Liver (tissue), 9 donors: ENCODE results near the gene CD300C. TPM values are rescaled to one million over a fixed set of nuclear protein-coding genes. Genes with fewer than 3 reads are reported as not detected.

ENCODE experiments used
- DNase-seq: peaks from one replicate; pipeline ENCODE4 v3.0.0-alpha.2; 2017; ENCODE audit warnings: low spot score
- H3K27ac ChIP-seq, 2 donors: one replicate each; pipeline ENCODE4 v1.7.0; 2013; ENCODE audit warnings: inconsistent platforms in 2 of 2, low read length in 2 of 2, control low read depth in 1 of 2, low read depth in 1 of 2, mild to moderate bottlenecking in 1 of 2
- H3K27me3 ChIP-seq, 4 donors: one replicate each; pipeline versions ENCODE4 v1.6.1 to v1.7.0; 2013; ENCODE audit warnings: low read length in 3 of 4, inconsistent platforms in 1 of 4, mild to moderate bottlenecking in 1 of 4, moderate library complexity in 1 of 4; ENCODE audit not compliant: control insufficient read depth in 4 of 4, insufficient read depth in 4 of 4
- H3K36me3 ChIP-seq, 4 donors: one replicate each; pipeline versions ENCODE4 v1.6.1 to v1.7.0; 2013; ENCODE audit warnings: low read length in 3 of 4, mild to moderate bottlenecking in 3 of 4, low read depth in 1 of 4, moderate library complexity in 1 of 4; ENCODE audit not compliant: control insufficient read depth in 4 of 4, insufficient read depth in 3 of 4
- H3K4me1 ChIP-seq, 4 donors: one replicate each; pipeline versions ENCODE4 v1.6.1 to v1.7.0; 2013; ENCODE audit warnings: low read length in 3 of 4, mild to moderate bottlenecking in 3 of 4, moderate library complexity in 1 of 4; ENCODE audit not compliant: control insufficient read depth in 4 of 4, insufficient read depth in 4 of 4
- H3K4me3 ChIP-seq, 3 donors: one replicate each; pipeline versions ENCODE4 v1.6.1 to v1.7.0; 2013; ENCODE audit warnings: low read length in 3 of 3, control low read depth in 1 of 3, low read depth in 1 of 3, mild to moderate bottlenecking in 1 of 3
- H3K9ac ChIP-seq, 2 donors: one replicate each; pipeline ENCODE4 v1.7.0; 2013; ENCODE audit warnings: low read length in 2 of 2, mild to moderate bottlenecking in 2 of 2, moderate library complexity in 2 of 2, control low read depth in 1 of 2, low read depth in 1 of 2
- H3K9me3 ChIP-seq, 4 donors: one replicate each; pipeline versions ENCODE4 v1.6.1 to v1.7.0; 2013; ENCODE audit warnings: low read length in 3 of 4; ENCODE audit not compliant: control insufficient read depth in 4 of 4
- EGR1 ChIP-seq, 2 donors: IDR thresholded peaks; 2 replicates each; pipeline ENCODE4 v1.6.1; 2016 to 2018; ENCODE audit warnings: antibody characterized with exemption in 2 of 2, low read depth in 2 of 2
- FOXA1 ChIP-seq: IDR thresholded peaks from 2 replicates; pipeline ENCODE4 v1.6.1; 2016; ENCODE audit warnings: antibody characterized with exemption
- FOXA2 ChIP-seq: IDR thresholded peaks from 2 replicates; pipeline ENCODE4 v1.6.1; 2016; ENCODE audit warnings: antibody characterized with exemption
- GABPA ChIP-seq, 2 donors: IDR thresholded peaks in 1 of 2; conservative IDR thresholded peaks in 1 of 2; 2 replicates each; pipeline ENCODE4 v1.6.1; 2016; ENCODE audit warnings: antibody characterized with exemption in 2 of 2, mild to moderate bottlenecking in 1 of 2, moderate library complexity in 1 of 2
- HNF4A ChIP-seq, 2 donors: conservative IDR thresholded peaks; 2 replicates each; pipeline ENCODE4 v1.6.1; 2016; ENCODE audit warnings: antibody characterized with exemption in 2 of 2, mild to moderate bottlenecking in 2 of 2
- HNF4G ChIP-seq: IDR thresholded peaks from 2 replicates; pipeline ENCODE4 v1.6.1; 2016; ENCODE audit warnings: antibody characterized with exemption
- JUND ChIP-seq, 2 donors: IDR thresholded peaks; 2 replicates each; pipeline ENCODE4 v1.6.1; 2016; ENCODE audit warnings: antibody characterized with exemption in 2 of 2
- NR2F2 ChIP-seq: IDR thresholded peaks from 2 replicates; pipeline ENCODE4 v1.6.1; 2016; ENCODE audit warnings: antibody characterized with exemption
- RAD21 ChIP-seq, 2 donors: IDR thresholded peaks; 2 replicates each; pipeline ENCODE4 v1.6.1; 2016; ENCODE audit warnings: antibody characterized with exemption in 2 of 2, mild to moderate bottlenecking in 2 of 2
- RXRA ChIP-seq, 2 donors: IDR thresholded peaks; 2 replicates each; pipeline ENCODE4 v1.6.1; 2017 to 2018; ENCODE audit warnings: antibody characterized with exemption in 2 of 2, mild to moderate bottlenecking in 1 of 2
- SP1 ChIP-seq: IDR thresholded peaks from 2 replicates; pipeline ENCODE4 v1.6.1; 2018; ENCODE audit warnings: antibody characterized with exemption, mild to moderate bottlenecking
- TAF1 ChIP-seq: conservative IDR thresholded peaks from 2 replicates; pipeline ENCODE4 v1.6.1; 2016; ENCODE audit warnings: antibody characterized with exemption, mild to moderate bottlenecking
- YY1 ChIP-seq: IDR thresholded peaks from 2 replicates; pipeline ENCODE4 v1.6.1; 2016; ENCODE audit warnings: antibody characterized with exemption, mild to moderate bottlenecking
- WGBS: extraction: QIAGEN DNeasy Blood & Tissue Kit; methylation state at CpG from one replicate; pipeline ENCODE4 v1.1.7; 2013; 5-methylcytosine and 5-hydroxymethylcytosine counted together
- polyA plus RNA-seq, 2 donors: library from polyadenylated mRNA; stranded (reverse) in 1 of 2; unstranded in 1 of 2; fragments of 200-250 nt in 1 of 2; fragments of >200 nt in 1 of 2; fragmentation: Nextera tagmentation in 1 of 2; extraction: Ambion mirVana in 1 of 2; gene quantifications; one replicate each; pipeline versions ENCODE4 v1.2.1 to v1.2.3, GENCODE V29; 2013 to 2015
- total RNA-seq, 2 donors: library from RNA; depleted of rRNA; stranded (reverse); fragments of >200 nt; gene quantifications; one replicate each; pipeline ENCODE4 v1.2.3, GENCODE V29; 2014
- TF ChIP-seq, protein P1 (sequence below): IDR thresholded peaks from 2 replicates; pipeline ENCODE4 v1.6.1; 2016; ENCODE audit warnings: antibody characterized with exemption, mild to moderate bottlenecking
- TF ChIP-seq, protein P2 (sequence below): fragments of 150-350 bp; IDR thresholded peaks from 2 replicates; pipeline ENCODE4 v1.5.1; 2017; ENCODE audit warnings: improper control_type of control experiment, low read depth, low read length; ENCODE audit not compliant: missing input control
- TF ChIP-seq, protein P3 (sequence below): IDR thresholded peaks from 2 replicates; pipeline ENCODE4 v1.6.1; 2016; ENCODE audit warnings: antibody characterized with exemption
- TF ChIP-seq, protein P4 (sequence below): IDR thresholded peaks from 2 replicates; pipeline ENCODE4 v1.6.1; 2016; ENCODE audit warnings: antibody characterized with exemption
- TF ChIP-seq, protein P5 (sequence below): IDR thresholded peaks from 2 replicates; pipeline ENCODE4 v1.6.1; 2016; ENCODE audit warnings: antibody characterized with exemption
- donor health status: healthy.
- donor health status: healthy.
- donor health status: healthy.
- donor health status: healthy.
- donor health status: healthy.

CD300C gene
- total and polyA plus RNA-seq, 4 donors = 0.17 to 1.5 (median 1.0) TPM

DNA sequence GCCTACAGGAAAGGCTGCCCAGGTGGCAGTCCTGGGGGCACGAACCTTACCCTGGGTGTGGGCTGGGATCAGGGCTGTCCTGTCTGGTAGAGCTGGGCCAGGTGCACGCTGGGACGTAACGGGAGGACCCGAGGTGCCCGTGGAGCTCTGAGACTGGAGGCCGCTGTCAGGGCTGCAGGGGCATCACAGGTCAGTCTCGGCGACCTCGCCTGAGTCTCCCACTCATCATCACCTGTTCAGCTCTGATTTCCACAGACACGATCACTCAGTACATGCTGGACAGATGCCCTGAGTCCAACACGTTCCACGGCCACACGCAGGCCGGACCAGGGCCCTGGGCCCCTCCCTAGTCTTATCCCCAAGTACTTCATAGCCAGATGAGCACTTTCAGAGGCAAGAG is 4.7 kb upstream of the CD300C start:
- H3K27me3 ChIP-seq = no peaks in the 10 kb centered on the region
- H3K27ac ChIP-seq = no peak overlapping the region
- TF ChIP-seq YY1 (no peak), RXRA (IDR thresholded peaks at IDR 0.05) (no peak), JUND (IDR thresholded peaks at IDR 0.05) (no peak), NR2F2 (no peak), SP1 (no peak), RAD21 (IDR thresholded peaks at IDR 0.05) (no peak), FOXA2 (no peak), TAF1 (no peak), GABPA (IDR thresholded peaks at IDR 0.05 in 1 of 2, conservative IDR thresholded peaks at IDR 0.05 in 1 of 2) (no peak), FOXA1 (no peak), HNF4G (no peak), EGR1 (IDR thresholded peaks at IDR 0.05; ENCODE audit: low read depth in 2 of 2) (no peak), HNF4A (conservative IDR thresholded peaks at IDR 0.05) (no peak)
- TF ChIP-seq, protein P1, sequence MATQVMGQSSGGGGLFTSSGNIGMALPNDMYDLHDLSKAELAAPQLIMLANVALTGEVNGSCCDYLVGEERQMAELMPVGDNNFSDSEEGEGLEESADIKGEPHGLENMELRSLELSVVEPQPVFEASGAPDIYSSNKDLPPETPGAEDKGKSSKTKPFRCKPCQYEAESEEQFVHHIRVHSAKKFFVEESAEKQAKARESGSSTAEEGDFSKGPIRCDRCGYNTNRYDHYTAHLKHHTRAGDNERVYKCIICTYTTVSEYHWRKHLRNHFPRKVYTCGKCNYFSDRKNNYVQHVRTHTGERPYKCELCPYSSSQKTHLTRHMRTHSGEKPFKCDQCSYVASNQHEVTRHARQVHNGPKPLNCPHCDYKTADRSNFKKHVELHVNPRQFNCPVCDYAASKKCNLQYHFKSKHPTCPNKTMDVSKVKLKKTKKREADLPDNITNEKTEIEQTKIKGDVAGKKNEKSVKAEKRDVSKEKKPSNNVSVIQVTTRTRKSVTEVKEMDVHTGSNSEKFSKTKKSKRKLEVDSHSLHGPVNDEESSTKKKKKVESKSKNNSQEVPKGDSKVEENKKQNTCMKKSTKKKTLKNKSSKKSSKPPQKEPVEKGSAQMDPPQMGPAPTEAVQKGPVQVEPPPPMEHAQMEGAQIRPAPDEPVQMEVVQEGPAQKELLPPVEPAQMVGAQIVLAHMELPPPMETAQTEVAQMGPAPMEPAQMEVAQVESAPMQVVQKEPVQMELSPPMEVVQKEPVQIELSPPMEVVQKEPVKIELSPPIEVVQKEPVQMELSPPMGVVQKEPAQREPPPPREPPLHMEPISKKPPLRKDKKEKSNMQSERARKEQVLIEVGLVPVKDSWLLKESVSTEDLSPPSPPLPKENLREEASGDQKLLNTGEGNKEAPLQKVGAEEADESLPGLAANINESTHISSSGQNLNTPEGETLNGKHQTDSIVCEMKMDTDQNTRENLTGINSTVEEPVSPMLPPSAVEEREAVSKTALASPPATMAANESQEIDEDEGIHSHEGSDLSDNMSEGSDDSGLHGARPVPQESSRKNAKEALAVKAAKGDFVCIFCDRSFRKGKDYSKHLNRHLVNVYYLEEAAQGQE = no peak
- TF ChIP-seq, protein P2, sequence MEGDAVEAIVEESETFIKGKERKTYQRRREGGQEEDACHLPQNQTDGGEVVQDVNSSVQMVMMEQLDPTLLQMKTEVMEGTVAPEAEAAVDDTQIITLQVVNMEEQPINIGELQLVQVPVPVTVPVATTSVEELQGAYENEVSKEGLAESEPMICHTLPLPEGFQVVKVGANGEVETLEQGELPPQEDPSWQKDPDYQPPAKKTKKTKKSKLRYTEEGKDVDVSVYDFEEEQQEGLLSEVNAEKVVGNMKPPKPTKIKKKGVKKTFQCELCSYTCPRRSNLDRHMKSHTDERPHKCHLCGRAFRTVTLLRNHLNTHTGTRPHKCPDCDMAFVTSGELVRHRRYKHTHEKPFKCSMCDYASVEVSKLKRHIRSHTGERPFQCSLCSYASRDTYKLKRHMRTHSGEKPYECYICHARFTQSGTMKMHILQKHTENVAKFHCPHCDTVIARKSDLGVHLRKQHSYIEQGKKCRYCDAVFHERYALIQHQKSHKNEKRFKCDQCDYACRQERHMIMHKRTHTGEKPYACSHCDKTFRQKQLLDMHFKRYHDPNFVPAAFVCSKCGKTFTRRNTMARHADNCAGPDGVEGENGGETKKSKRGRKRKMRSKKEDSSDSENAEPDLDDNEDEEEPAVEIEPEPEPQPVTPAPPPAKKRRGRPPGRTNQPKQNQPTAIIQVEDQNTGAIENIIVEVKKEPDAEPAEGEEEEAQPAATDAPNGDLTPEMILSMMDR = no peak
- TF ChIP-seq, protein P3, sequence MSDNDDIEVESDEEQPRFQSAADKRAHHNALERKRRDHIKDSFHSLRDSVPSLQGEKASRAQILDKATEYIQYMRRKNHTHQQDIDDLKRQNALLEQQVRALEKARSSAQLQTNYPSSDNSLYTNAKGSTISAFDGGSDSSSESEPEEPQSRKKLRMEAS = no peak
- TF ChIP-seq, protein P4, sequence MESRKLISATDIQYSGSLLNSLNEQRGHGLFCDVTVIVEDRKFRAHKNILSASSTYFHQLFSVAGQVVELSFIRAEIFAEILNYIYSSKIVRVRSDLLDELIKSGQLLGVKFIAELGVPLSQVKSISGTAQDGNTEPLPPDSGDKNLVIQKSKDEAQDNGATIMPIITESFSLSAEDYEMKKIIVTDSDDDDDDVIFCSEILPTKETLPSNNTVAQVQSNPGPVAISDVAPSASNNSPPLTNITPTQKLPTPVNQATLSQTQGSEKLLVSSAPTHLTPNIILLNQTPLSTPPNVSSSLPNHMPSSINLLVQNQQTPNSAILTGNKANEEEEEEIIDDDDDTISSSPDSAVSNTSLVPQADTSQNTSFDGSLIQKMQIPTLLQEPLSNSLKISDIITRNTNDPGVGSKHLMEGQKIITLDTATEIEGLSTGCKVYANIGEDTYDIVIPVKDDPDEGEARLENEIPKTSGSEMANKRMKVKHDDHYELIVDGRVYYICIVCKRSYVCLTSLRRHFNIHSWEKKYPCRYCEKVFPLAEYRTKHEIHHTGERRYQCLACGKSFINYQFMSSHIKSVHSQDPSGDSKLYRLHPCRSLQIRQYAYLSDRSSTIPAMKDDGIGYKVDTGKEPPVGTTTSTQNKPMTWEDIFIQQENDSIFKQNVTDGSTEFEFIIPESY = no peak
- TF ChIP-seq, protein P5, sequence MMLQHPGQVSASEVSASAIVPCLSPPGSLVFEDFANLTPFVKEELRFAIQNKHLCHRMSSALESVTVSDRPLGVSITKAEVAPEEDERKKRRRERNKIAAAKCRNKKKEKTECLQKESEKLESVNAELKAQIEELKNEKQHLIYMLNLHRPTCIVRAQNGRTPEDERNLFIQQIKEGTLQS = no peak
- H3K9ac ChIP-seq = no peak overlapping the region
- no peaks in the 10 kb centered on the region for H3K4me1 ChIP-seq
- H3K36me3 ChIP-seq = no peaks in the 10 kb centered on the region
- H3K4me3 ChIP-seq = no peak overlapping the region
- no peak for DNase-seq
- no peaks in the 10 kb centered on the region for H3K9me3 ChIP-seq
- WGBS = 81% methylated on average over 15 of the region's 15 CpGs

DNA sequence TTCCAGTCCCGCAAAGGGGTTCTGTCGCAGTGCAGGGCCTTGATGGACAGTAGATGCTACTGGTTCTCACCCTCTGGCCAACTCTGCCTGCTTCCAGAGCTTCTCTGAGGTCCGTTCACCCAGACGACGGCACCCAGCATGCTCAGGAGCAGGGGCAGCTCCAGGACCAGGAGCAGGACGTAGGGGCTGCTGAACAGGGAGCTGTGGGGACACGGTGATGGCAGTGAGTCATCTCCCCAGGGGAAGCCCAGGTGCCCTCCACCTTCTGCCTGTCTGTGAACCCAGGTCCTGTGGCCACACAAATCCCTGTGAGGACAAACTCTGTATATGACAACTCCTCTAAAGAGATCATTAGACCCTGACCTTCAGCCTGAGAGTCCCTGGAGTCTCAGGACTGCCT is 3.4 kb upstream of the CD300C start:
- Histone ChIP-seq H3K27ac (no peak overlapping the region), H3K4me1 (peaks cover 0 to 4% (median 0%) of the 10 kb centered on the region in 4 donors), H3K27me3 (no peaks in the 10 kb centered on the region), H3K4me3 (no peak overlapping the region), H3K9ac (no peak overlapping the region), H3K9me3 (no peaks in the 10 kb centered on the region), H3K36me3 (no peaks in the 10 kb centered on the region)
- WGBS = 74% methylated on average over 7 of the region's 7 CpGs
- no peak for DNase-seq
- no peak for TF ChIP-seq HNF4A (conservative IDR thresholded peaks at IDR 0.05)
- TF ChIP-seq, protein P1 = no peak
- no peak for TF ChIP-seq FOXA2
- no peak for TF ChIP-seq RAD21 (IDR thresholded peaks at IDR 0.05)
- no peak for TF ChIP-seq SP1
- no peak for TF ChIP-seq FOXA1
- no peak for TF ChIP-seq EGR1 (IDR thresholded peaks at IDR 0.05; ENCODE audit: low read depth in 2 of 2)
